GM06990 (cell line): Measurements from ENCODE around the gene TMEM176B.

Experiments used
- DNase-seq: peaks from one replicate; pipeline ENCODE4 v3.0.0-alpha.2; 2011; ENCODE audit not compliant: insufficient read length; ENCODE audit errors: extremely low read depth
- H3K27me3 ChIP-seq: replicated peaks from 2 replicates; pipeline ENCODE4 v1.6.0; 2011; ENCODE audit warnings: low read length; ENCODE audit not compliant: control insufficient read depth, insufficient read depth
- H3K36me3 ChIP-seq: 2 replicates; pipeline ENCODE4 v1.5.1; 2011; ENCODE audit warnings: low read length; ENCODE audit not compliant: control insufficient read depth, insufficient read depth
- H3K4me3 ChIP-seq: replicated peaks from 2 replicates; pipeline ENCODE4 v1.5.1; 2011; ENCODE audit warnings: low read depth, mild to moderate bottlenecking, control low read depth, low read length
- TF ChIP-seq, protein P1 (sequence below): IDR thresholded peaks from 2 replicates; pipeline ENCODE4 v1.5.1; 2011; ENCODE audit warnings: low read length, control low read depth, mild to moderate bottlenecking, inconsistent platforms; ENCODE audit not compliant: insufficient read depth, poor library complexity, severe bottlenecking

TMEM176B gene

DNA sequence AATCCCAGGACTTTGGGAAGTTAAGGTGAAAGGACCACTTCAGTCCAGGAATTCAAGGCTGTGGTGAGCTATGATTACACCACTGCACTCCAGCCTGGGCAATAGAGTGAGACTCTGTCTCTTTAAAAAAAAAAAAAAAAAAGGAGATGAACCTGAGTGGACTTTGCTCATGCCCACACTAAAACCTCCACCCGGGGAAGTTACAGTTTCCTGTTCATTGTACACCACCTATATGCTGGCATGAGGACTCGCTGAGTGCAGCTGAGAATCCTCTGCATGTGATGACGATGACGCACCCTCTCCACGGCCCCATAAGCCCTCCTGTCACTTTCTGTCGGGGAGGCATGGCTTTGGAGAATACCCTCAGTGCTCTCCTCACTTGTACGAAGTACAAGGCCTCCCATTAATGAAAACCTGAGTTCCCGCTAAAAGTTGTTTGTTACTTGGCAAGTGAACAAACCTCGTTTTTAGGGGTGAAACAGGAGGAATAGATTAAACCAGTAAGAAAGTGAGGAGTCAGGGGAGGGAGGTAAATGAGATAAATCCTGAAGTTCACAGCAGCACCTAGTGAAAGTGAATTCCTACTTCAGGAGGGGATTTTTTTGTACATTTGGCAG is 15.9 kb downstream of the TMEM176B start:
- Histone ChIP-seq H3K36me3 (no peaks in the 10 kb centered on the region), H3K27me3 (no peaks in the 10 kb centered on the region), H3K4me3 (no peak overlapping the region)
- no peak for DNase-seq
- TF ChIP-seq, protein P1, sequence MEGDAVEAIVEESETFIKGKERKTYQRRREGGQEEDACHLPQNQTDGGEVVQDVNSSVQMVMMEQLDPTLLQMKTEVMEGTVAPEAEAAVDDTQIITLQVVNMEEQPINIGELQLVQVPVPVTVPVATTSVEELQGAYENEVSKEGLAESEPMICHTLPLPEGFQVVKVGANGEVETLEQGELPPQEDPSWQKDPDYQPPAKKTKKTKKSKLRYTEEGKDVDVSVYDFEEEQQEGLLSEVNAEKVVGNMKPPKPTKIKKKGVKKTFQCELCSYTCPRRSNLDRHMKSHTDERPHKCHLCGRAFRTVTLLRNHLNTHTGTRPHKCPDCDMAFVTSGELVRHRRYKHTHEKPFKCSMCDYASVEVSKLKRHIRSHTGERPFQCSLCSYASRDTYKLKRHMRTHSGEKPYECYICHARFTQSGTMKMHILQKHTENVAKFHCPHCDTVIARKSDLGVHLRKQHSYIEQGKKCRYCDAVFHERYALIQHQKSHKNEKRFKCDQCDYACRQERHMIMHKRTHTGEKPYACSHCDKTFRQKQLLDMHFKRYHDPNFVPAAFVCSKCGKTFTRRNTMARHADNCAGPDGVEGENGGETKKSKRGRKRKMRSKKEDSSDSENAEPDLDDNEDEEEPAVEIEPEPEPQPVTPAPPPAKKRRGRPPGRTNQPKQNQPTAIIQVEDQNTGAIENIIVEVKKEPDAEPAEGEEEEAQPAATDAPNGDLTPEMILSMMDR = no peak

DNA sequence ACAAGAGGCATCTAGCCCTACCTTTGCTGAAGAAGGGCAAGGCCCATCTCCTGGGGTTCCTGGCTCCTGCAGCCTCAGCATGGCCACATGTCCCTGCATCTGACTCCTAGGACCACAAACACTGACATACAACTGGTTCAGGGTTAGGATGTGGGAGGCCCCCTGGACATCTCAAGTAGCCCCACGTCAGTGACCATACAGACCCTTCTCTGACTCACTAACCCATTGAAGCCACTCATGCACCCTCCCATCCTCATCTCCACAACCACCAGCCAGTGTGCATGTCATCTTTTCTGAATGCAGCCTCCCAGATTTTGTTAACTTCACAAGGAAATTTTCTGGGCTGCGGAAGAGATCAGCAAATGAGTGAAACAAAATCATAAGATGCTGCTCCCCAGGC is 18.2 kb downstream of the TMEM176B start:
- TF ChIP-seq, protein P1 = no peak
- H3K36me3 ChIP-seq = no peaks in the 10 kb centered on the region
- no peaks in the 10 kb centered on the region; the same call in 1 of the 2 replicates for H3K27me3 ChIP-seq
- no peak for DNase-seq
- no peak overlapping the region for H3K4me3 ChIP-seq

DNA sequence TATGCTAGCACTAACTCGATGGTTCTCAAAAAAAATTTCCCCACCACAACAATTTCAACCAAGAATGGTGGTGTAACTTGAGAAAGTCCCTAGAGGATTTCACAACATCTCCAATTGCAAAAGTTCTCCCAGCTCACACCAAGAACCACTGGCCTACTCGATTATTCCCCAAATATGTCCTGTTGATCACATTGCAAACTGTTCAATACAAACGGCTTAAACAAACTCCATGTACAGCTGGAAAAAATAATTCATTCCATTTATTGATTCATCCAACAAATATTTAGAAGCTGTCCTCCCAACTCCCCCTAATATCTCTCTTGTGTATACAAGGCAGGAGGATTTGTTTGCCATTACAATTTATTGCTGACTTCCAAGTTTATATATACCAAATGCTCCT is 19.1 kb downstream of the TMEM176B start:
- H3K36me3 ChIP-seq = no peaks in the 10 kb centered on the region
- H3K4me3 ChIP-seq = no peak overlapping the region
- H3K27me3 ChIP-seq = no peaks in the 10 kb centered on the region; the same call in 1 of the 2 replicates
- DNase-seq = no peak
- TF ChIP-seq, protein P1 = no peak

DNA sequence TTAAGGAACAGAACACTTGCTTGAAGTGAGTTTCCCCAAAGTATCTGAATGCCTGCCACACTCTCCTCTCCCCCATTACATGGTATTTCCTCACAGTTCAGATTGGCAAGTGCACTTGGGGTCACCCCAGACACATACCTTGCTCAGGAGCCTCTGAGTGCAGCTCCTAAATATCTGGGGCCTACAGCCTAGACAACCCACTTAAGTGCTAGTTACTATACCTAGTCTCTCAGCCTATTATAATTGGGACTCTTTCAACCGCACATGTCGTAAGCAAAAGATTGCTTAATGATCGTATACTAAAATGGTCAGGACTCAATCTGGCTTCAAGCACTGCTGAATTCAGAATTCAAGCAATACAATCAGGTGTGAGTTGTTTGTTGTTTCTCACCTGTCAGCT is 19.9 kb downstream of the TMEM176B start:
- DNase-seq = no peak
- TF ChIP-seq, protein P1 = no peak
- Histone ChIP-seq H3K4me3 (no peak overlapping the region), H3K36me3 (no peaks in the 10 kb centered on the region), H3K27me3 (no peaks in the 10 kb centered on the region; the same call in 1 of the 2 replicates)

DNA sequence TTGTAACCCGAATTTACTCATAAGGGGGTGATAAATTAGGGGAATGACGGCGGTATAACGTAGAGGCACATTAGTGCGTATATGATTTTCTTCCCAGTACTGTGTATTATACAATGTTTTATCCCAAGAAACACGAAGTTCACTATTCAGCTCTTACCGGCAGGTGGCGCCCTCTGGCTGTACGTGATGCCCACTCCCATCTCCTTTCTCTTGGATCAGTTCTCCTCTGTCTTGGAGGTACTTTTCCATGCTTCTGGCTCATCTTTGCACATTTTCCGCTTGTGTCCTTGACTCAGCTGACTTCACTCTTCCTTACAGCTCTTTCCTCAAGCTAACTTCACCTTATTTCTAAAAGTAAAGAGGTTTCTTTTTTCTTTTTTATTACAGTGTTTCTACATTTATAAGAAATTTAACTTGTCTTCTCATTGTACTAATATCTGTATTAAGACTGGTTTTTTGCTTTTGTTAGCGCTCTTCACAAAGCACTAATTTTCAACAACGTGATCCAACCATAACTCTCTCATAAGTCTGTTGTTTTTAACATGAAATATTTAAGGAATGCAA is 21.3 kb downstream of the TMEM176B start:
- no peaks in the 10 kb centered on the region; the same call in 1 of the 2 replicates for H3K27me3 ChIP-seq
- no peak overlapping the region for H3K4me3 ChIP-seq
- no peaks in the 10 kb centered on the region for H3K36me3 ChIP-seq
- DNase-seq = no peak
- TF ChIP-seq, protein P1 = peak; percentile 84
